Keratinocyte (primary cell): ENCODE results near the gene RNF157.

Experiments used
- CTCF ChIP-seq, 3 experiments: IDR thresholded peaks in 1 of 3; conservative IDR thresholded peaks in 1 of 3; optimal IDR thresholded peaks in 1 of 3; 2 replicates in 2 of 3; 3 replicates in 1 of 3; pipeline versions ENCODE3 to v1.5.1; 2011; ENCODE audit warnings: low read length in 3 of 3, mild to moderate bottlenecking in 3 of 3, moderate library complexity in 2 of 3, control low read depth in 1 of 3, inconsistent platforms in 1 of 3; ENCODE audit not compliant: insufficient read depth in 2 of 3; ENCODE audit errors: extremely low read depth in 1 of 3
- EZH2 ChIP-seq: IDR thresholded peaks from one replicate; pipeline ENCODE4 v1.6.1; 2012; ENCODE audit warnings: inconsistent platforms, mild to moderate bottlenecking, low read length, moderate library complexity

GRCh38 chr17:76104140-76104895 is 136.0 kb downstream of the RNF157 start:
- TF ChIP-seq CTCF (optimal IDR thresholded peaks at IDR 0.05 in 1 of 3, IDR thresholded peaks at IDR 0.05 in 1 of 3, conservative IDR thresholded peaks at IDR 0.05 in 1 of 3; ENCODE audit: extremely low read depth in 1 of 3, insufficient read depth in 2 of 3, low read length in 3 of 3): no peak
- no peak for TF ChIP-seq EZH2
